A549 treated with Mapracorat at 1 μM for 4 hours (cell line): ENCODE data around the gene OR8B8. TPM values are rescaled to one million over a fixed set of nuclear protein-coding genes. Genes with fewer than 3 reads are reported as not detected.

Experiments used
- total RNA-seq: library from RNA; stranded (reverse); fragments of 200-300 nt; extraction: Qiagen RNA extraction; gene quantifications from 5 replicates; pipeline ENCODE4 v1.2.3, GENCODE V29; 2022

OR8B8 gene
- not detected in 5 replicates for total RNA-seq

GRCh38 chr11:124445646-124446150 lies at the start of gene OR8B8:
TSS of gene OR8B8 (minus strand) at chr11:124445696. CDS start at chr11:124441085, 4,611 bp downstream.

GRCh38 chr11:124424384-124424921 lies 21.0 kb downstream of the OR8B8 start, which contains the start of gene OR8B4:
TSS of gene OR8B4 (minus strand) at chr11:124424871. CDS start at chr11:124424871, 0 bp downstream.

DNA sequence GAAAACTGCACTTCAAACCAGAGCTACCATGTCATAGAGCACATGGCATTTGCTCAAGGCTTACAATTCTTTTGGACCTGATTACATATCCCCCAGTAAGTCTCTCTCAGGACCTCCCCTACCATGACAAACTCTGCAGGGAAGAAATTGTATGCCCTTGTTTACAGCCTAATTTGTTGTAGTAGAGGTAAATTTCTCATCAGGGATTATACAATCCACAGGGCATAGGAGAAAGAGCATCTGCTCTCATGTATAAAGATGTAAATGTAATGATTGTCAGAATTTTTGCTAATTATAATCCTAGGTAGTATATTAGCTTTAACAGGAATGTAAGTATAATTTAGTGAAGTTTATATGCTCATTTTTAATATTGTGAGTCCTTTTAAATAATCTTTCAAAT lies 46.6 kb downstream of the OR8B8 start, which contains the start of gene OR8B3:
Gene OR8B3 (minus strand): TSS at position 101 of the 400 bp plus-strand sequence. CDS start 1,673 bp downstream, outside the sequence.

Other genes starting within 250 kb of the OR8B8 start
- gene OR8G1, start 204.6 kb downstream of the OR8B8 start, total RNA-seq: not detected in 5 replicates
- gene OR8G5, start 189.3 kb downstream of the OR8B8 start, total RNA-seq: not detected in 5 replicates
- not detected in 5 replicates for gene OR8D1, start 131.7 kb downstream of the OR8B8 start, total RNA-seq
- gene OR8D2, start 125.5 kb downstream of the OR8B8 start, total RNA-seq: not detected in 5 replicates
- not detected in 5 replicates for gene OR8B2, start 61.2 kb downstream of the OR8B8 start, total RNA-seq
- not detected in 5 replicates for gene OR8B3, start 46.7 kb downstream of the OR8B8 start, total RNA-seq
- not detected in 5 replicates for gene OR8B4, start 20.8 kb downstream of the OR8B8 start, total RNA-seq
- not detected in 5 replicates for gene OR8B12, start 98.0 kb upstream of the OR8B8 start, total RNA-seq
- gene OR8A1, start 124.3 kb upstream of the OR8B8 start, total RNA-seq: not detected in 5 replicates
- not detected in 5 replicates for gene PANX3, start 165.7 kb upstream of the OR8B8 start, total RNA-seq
- 15.7 to 18.2 TPM (median 16.2 TPM) in 5 replicates for gene TBRG1, start 177.2 kb upstream of the OR8B8 start, total RNA-seq
- gene SIAE, start 228.0 kb upstream of the OR8B8 start, total RNA-seq: 13.0 to 17.2 TPM (median 14.6 TPM) in 5 replicates
- 16.6 to 30.9 TPM (median 18.9 TPM) in 5 replicates for gene SPA17, start 228.2 kb upstream of the OR8B8 start, total RNA-seq